Measurements from ENCODE around the gene CAMK1D.
"Not testable (repeated sequence)": the region's sequence is repeated elsewhere in the genome, so short reads cannot be mapped to it uniquely, and the experiment has no call there.

Gene CAMK1D

GRCh38 chr10:12540341-12540781 lies 191.0 kb downstream of the CAMK1D start:
- TF ChIP-seq POLR2A (IDR thresholded peaks at IDR 0.05; ENCODE audit: extremely low read depth, insufficient read length) = no peak
- TF ChIP-seq MYC (IDR thresholded peaks at IDR 0.05; ENCODE audit: low read depth, low read length) = no peak
- no peak for TF ChIP-seq MAX (IDR thresholded peaks at IDR 0.05; ENCODE audit: low read depth, low read length)
- TF ChIP-seq CTCF (IDR thresholded peaks at IDR 0.05; ENCODE audit: low read depth, low read length) = no peak
- DNase-seq (ENCODE audit: low read depth) = no peak
- no peak overlapping the region for H3K4me3 ChIP-seq (ENCODE audit: low read depth, low read length)

GRCh38 chr10:12541446-12542067 lies 192.2 kb downstream of the CAMK1D start:
- DNase-seq (ENCODE audit: low read depth) = no peak
- TF ChIP-seq POLR2A (IDR thresholded peaks at IDR 0.05; ENCODE audit: extremely low read depth, insufficient read length) = no peak
- no peak overlapping the region for H3K4me3 ChIP-seq (ENCODE audit: low read depth, low read length)

GRCh38 chr10:12542133-12542670 lies 192.9 kb downstream of the CAMK1D start:
- no peak for DNase-seq (ENCODE audit: low read depth)
- TF ChIP-seq MYC (IDR thresholded peaks at IDR 0.05; ENCODE audit: low read depth, low read length) (no peak), MAX (IDR thresholded peaks at IDR 0.05; ENCODE audit: low read depth, low read length) (no peak), CTCF (IDR thresholded peaks at IDR 0.05; ENCODE audit: low read depth, low read length) (no peak), POLR2A (IDR thresholded peaks at IDR 0.05; ENCODE audit: extremely low read depth, insufficient read length) (no peak)
- H3K4me3 ChIP-seq (ENCODE audit: low read depth, low read length) = no peak overlapping the region

- H3K4me3 ChIP-seq (ENCODE audit: low read depth, low read length) = no peak overlapping the region
- DNase-seq (ENCODE audit: low read depth) = no peak
- TF ChIP-seq MYC (IDR thresholded peaks at IDR 0.05; ENCODE audit: low read depth, low read length) = no peak
- no peak for TF ChIP-seq CTCF (IDR thresholded peaks at IDR 0.05; ENCODE audit: low read depth, low read length)
- TF ChIP-seq MAX (IDR thresholded peaks at IDR 0.05; ENCODE audit: low read depth, low read length) = no peak
Observed at GRCh38 chr10:12543589-12543988, 194.2 kb downstream of the CAMK1D start.

GRCh38 chr10:12546160-12546802 lies 196.9 kb downstream of the CAMK1D start:
- not testable (repeated sequence) for H3K4me3 ChIP-seq (ENCODE audit: low read depth, low read length); DNase-seq (ENCODE audit: low read depth)

- TF ChIP-seq MYC (IDR thresholded peaks at IDR 0.05; ENCODE audit: low read depth, low read length) = no peak
- no peak for TF ChIP-seq CTCF (IDR thresholded peaks at IDR 0.05; ENCODE audit: low read depth, low read length)
- TF ChIP-seq MAX (IDR thresholded peaks at IDR 0.05; ENCODE audit: low read depth, low read length) = no peak
- TF ChIP-seq POLR2A (IDR thresholded peaks at IDR 0.05; ENCODE audit: extremely low read depth, insufficient read length) = no peak
- H3K4me3 ChIP-seq (ENCODE audit: low read depth, low read length) = no peak overlapping the region
- DNase-seq (ENCODE audit: low read depth) = no peak
Observed at GRCh38 chr10:12547301-12547771, 198.0 kb downstream of the CAMK1D start.

Measured in NB4 (cell line).